ENCODE data around the gene DERL3. TPM values are rescaled to one million over a fixed set of nuclear protein-coding genes. Genes with fewer than 3 reads are reported as not detected.

The DERL3 gene
- total and polyA plus RNA-seq, 2 donors (not counting 1 experiment from before 2014, with no cell fraction given): 77.0 to 142 TPM

DNA sequence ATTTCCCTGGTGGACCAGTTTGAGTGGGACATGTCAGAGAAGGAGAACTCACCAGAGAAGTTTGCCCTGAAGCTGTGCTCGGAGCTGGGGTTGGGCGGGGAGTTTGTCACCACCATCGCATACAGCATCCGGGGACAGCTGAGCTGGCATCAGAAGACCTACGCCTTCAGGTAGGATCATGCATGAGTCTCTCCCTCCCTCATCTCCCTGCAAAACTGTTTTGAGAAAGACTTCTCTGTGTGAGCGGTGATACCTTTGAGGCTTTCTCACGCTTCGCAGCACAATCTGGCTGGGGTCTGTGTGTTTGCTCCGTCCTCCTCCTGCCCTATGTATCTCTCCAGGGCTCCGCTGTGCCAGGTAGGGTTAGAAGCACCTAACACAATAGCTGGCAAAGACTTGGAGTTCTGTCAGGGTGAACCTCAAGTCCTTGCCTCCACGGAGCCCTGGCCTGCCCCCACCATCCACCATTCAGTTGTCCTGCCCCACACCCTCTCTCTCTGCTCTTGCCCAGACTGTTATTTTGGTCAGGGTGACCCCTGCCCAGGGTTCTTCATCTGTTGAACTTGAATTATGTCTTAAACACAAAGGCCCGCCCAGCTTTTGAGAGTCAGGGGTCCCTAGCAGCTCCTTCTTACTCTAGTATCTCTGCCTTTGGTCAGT is 13.4 kb downstream of the DERL3 start:
- Histone ChIP-seq H3K27me3 (replicated peaks in 1 of 4; ENCODE audit: control extremely low read depth in 1 of 4, control insufficient read depth in 3 of 4, insufficient read depth in 4 of 4, low read length in 3 of 4) (no peaks in the 10 kb centered on the region), H3K4me1 (ENCODE audit: control insufficient read depth in 2 of 2, insufficient read depth in 2 of 2, low read length in 2 of 2) (peaks cover 16 to 27% of the 10 kb centered on the region in 2 donors), H3K9ac (ENCODE audit: low read length) (no peak overlapping the region), H3K27ac (ENCODE audit: low read length in 2 of 2) (peak overlapping the region in 1 of 2 donors; percentile 46), H3K4me3 (ENCODE audit: control extremely low read depth in 1 of 5, extremely low read depth in 1 of 5, insufficient read depth in 1 of 5, low read depth in 2 of 5, low read length in 4 of 5) (no peak overlapping the region), H3K79me2 (ENCODE audit: control insufficient read depth, insufficient read depth, low read length) (peaks cover 65% of the 10 kb centered on the region), H3K36me3 (replicated peaks in 1 of 2; ENCODE audit: control extremely low read depth in 1 of 2, control insufficient read depth in 1 of 2, extremely low read depth in 1 of 2, insufficient read depth in 2 of 2, low read length in 1 of 2) (peaks cover 2 to 88% of the 10 kb centered on the region in 2 experiments), H4K20me1 (ENCODE audit: control insufficient read depth, insufficient read depth, low read length, poor library complexity, severe bottlenecking) (peaks cover 57% of the 10 kb centered on the region), H3K9me3 (ENCODE audit: control extremely low read depth in 1 of 3, control insufficient read depth in 2 of 3, insufficient read depth in 1 of 3, low read length in 2 of 3) (no peaks in the 10 kb centered on the region), H2AFZ (ENCODE audit: insufficient read depth, low read depth, low read length, poor library complexity, severe bottlenecking) (no peak overlapping the region), H3K4me2 (replicated peaks; ENCODE audit: low read depth, low read length, poor library complexity, severe bottlenecking) (no peak overlapping the region)
- POLR2A ChIA-PET: interaction anchor here (0.5 to 1.7 kb wide), 4 partner anchors 9 to 67 kb away, joined by 3 to 6 read pairs (median 4); partner anchors contain the start of gene DERL3
- H3K27ac Mint-ChIP-seq: peak overlapping the region; percentile 22
- no peak for TF ChIP-seq EZH2 (IDR thresholded peaks at IDR 0.05; ENCODE audit: borderline replicate concordance, insufficient read depth, low read depth, low read length, poor library complexity, severe bottlenecking)
- TF ChIP-seq, protein P1, sequence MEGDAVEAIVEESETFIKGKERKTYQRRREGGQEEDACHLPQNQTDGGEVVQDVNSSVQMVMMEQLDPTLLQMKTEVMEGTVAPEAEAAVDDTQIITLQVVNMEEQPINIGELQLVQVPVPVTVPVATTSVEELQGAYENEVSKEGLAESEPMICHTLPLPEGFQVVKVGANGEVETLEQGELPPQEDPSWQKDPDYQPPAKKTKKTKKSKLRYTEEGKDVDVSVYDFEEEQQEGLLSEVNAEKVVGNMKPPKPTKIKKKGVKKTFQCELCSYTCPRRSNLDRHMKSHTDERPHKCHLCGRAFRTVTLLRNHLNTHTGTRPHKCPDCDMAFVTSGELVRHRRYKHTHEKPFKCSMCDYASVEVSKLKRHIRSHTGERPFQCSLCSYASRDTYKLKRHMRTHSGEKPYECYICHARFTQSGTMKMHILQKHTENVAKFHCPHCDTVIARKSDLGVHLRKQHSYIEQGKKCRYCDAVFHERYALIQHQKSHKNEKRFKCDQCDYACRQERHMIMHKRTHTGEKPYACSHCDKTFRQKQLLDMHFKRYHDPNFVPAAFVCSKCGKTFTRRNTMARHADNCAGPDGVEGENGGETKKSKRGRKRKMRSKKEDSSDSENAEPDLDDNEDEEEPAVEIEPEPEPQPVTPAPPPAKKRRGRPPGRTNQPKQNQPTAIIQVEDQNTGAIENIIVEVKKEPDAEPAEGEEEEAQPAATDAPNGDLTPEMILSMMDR (IDR thresholded peaks at IDR 0.05): no peak
- CTCF ChIA-PET: interaction anchor here (0.7 to 2.0 kb wide), 2 partner anchors 18 to 20 kb away, joined by 3 to 5 read pairs; no protein-coding TSS in a partner anchor
- H3K9me3 Mint-ChIP-seq (ENCODE audit: insufficient read depth): no peaks in the 10 kb centered on the region
- 100% methylated on average over 9 of the region's 12 CpGs for WGBS (ENCODE audit: insufficient coverage)
- ATAC-seq (ENCODE audit: low read depth): no peak
- no peak for DNase-seq
- H3K4me1 Mint-ChIP-seq: peaks cover 53% of the 10 kb centered on the region
- H3K27me3 Mint-ChIP-seq: no peaks in the 10 kb centered on the region
- intact Hi-C loops (cut with micrococcal nuclease): no loop called here
- no peak overlapping the region for H3K4me3 Mint-ChIP-seq

Data from B cell (primary cell).